IMR-90 (cell line): ENCODE results near the gene RTN4IP1. TPM values are rescaled to one million over a fixed set of nuclear protein-coding genes. Genes with fewer than 3 reads are reported as not detected.
A peak's percentile ranks its signal among the peaks of the same experiment; 100 is the strongest.

Source experiments
- ATAC-seq: fragments of 200-7000 bp; cut with Tn5 transposase; 2 replicates; pipeline ENCODE4 v1.9.1; 2020; ENCODE audit warnings: low read depth, mild to moderate bottlenecking, moderate library complexity
- BruUV-seq: library from RNA; stranded (reverse); fragments of 400-500 nt; replicated peaks from 2 replicates; lab custom pipeline; 2021; lab: Mats Ljungman, UMichigan
- CTCF ChIA-PET: fragments of 300-600 bp; formaldehyde crosslinking; extraction: SDS; loops from one replicate; lab custom pipeline; 2021; ENCODE audit warnings: antibody characterized with exemption; lab: Yijun Ruan, JAX
- POLR2A ChIA-PET: fragments of 300-600 bp; sonication (Branson Sonifier 250); formaldehyde crosslinking; loops from one replicate; lab custom pipeline; 2022; ENCODE audit warnings: antibody characterized with exemption; ENCODE audit not compliant: unreplicated experiment; lab: Charles Lee
- DNase-seq: peaks from one replicate; pipeline ENCODE4 v3.0.0; 2013
- H2AFZ ChIP-seq: replicated peaks from 2 replicates; pipeline ENCODE3; 2013; ENCODE audit warnings: low read length, mild to moderate bottlenecking; ENCODE audit not compliant: poor library complexity
- H2AK5ac ChIP-seq: 2 replicates; pipeline ENCODE4 v1.6.1; 2013; ENCODE audit warnings: low read depth, low read length, inconsistent platforms
- H2AK9ac ChIP-seq: replicated peaks from 2 replicates; pipeline ENCODE3; 2013; ENCODE audit warnings: mild to moderate bottlenecking, low read depth, low read length, moderate library complexity; ENCODE audit not compliant: poor library complexity
- H2BK120ac ChIP-seq: 2 replicates; pipeline ENCODE4 v1.6.1; 2013; ENCODE audit warnings: low read depth, low read length, inconsistent platforms
- H2BK15ac ChIP-seq: 3 replicates; pipeline ENCODE4 v1.6.1; 2013; ENCODE audit warnings: low read depth, low read length, inconsistent platforms
- H2BK20ac ChIP-seq: 2 replicates; pipeline ENCODE4 v1.6.1; 2013; ENCODE audit warnings: low read depth, mild to moderate bottlenecking, inconsistent platforms, low read length, moderate library complexity
- H2BK5ac ChIP-seq: 2 replicates; pipeline ENCODE4 v1.6.1; 2013; ENCODE audit warnings: mild to moderate bottlenecking, low read depth, low read length, inconsistent platforms; ENCODE audit not compliant: poor library complexity, severe bottlenecking
- H3K14ac ChIP-seq: replicated peaks from 2 replicates; pipeline ENCODE4 v1.6.1; 2013; ENCODE audit warnings: low read depth, low read length, inconsistent platforms
- H3K18ac ChIP-seq: 2 replicates; pipeline ENCODE4 v1.6.1; 2013; ENCODE audit warnings: low read depth, low read length, control low read depth
- H3K23ac ChIP-seq: 2 replicates; pipeline ENCODE4 v1.6.1; 2013; ENCODE audit warnings: low read depth, low read length, inconsistent platforms
- H3K27ac ChIP-seq: 2 replicates; pipeline ENCODE4 v1.5.1; 2013; ENCODE audit warnings: mild to moderate bottlenecking, control low read depth, low read length; ENCODE audit not compliant: insufficient read depth
- H3K27me3 ChIP-seq: 2 replicates; pipeline ENCODE4 v1.6.1; 2013; ENCODE audit warnings: low read length; ENCODE audit not compliant: control insufficient read depth, insufficient read depth
- H3K36me3 ChIP-seq: 2 replicates; pipeline ENCODE4 v1.6.1; 2013; ENCODE audit warnings: low read length, mixed read lengths; ENCODE audit not compliant: control insufficient read depth, insufficient read depth
- H3K4ac ChIP-seq: 2 replicates; pipeline ENCODE4 v1.6.1; 2013; ENCODE audit warnings: low read depth, low read length, inconsistent platforms
- H3K4me1 ChIP-seq: 2 replicates; pipeline ENCODE4 v1.6.1; 2013; ENCODE audit warnings: low read length, mixed read lengths; ENCODE audit not compliant: control insufficient read depth, insufficient read depth
- H3K4me2 ChIP-seq: 2 replicates; pipeline ENCODE4 v1.6.1; 2013; ENCODE audit warnings: low read depth, mild to moderate bottlenecking, control low read depth, low read length, moderate library complexity
- H3K4me3 ChIP-seq: 2 replicates; pipeline ENCODE4 v1.5.1; 2013; ENCODE audit warnings: low read depth, mild to moderate bottlenecking, control low read depth, low read length, moderate library complexity; ENCODE audit not compliant: insufficient read depth
- H3K56ac ChIP-seq: 2 replicates; pipeline ENCODE4 v1.6.1; 2013; ENCODE audit warnings: low read length, inconsistent platforms; ENCODE audit not compliant: insufficient read depth; ENCODE audit errors: extremely low read depth
- H3K79me1 ChIP-seq, 2 experiments: 2 replicates each; pipeline ENCODE4 v1.6.1; 2013; ENCODE audit warnings: low read length in 2 of 2, inconsistent platforms in 1 of 2, low read depth in 1 of 2
- H3K9ac ChIP-seq: 2 replicates; pipeline ENCODE4 v1.6.1; 2013; ENCODE audit warnings: low read depth, low read length, control low read depth
- H3K9me1 ChIP-seq: 2 replicates; pipeline ENCODE4 v1.6.1; 2013; ENCODE audit warnings: low read length, inconsistent platforms; ENCODE audit not compliant: insufficient read depth
- H3K9me3 ChIP-seq: 2 replicates; pipeline ENCODE4 v1.6.1; 2013; ENCODE audit warnings: low read length; ENCODE audit not compliant: control insufficient read depth, insufficient read depth
- H4K20me1 ChIP-seq: 2 replicates; pipeline ENCODE4 v1.6.1; 2013; ENCODE audit warnings: low read length, inconsistent platforms; ENCODE audit not compliant: insufficient read depth
- H4K5ac ChIP-seq: 2 replicates; pipeline ENCODE4 v1.6.1; 2013; ENCODE audit warnings: mild to moderate bottlenecking, low read depth, low read length, control low read depth
- H4K8ac ChIP-seq, 2 experiments: 2 replicates each; pipeline ENCODE4 v1.6.1; 2013; ENCODE audit warnings: low read depth in 2 of 2, low read length in 2 of 2, control low read depth in 1 of 2, inconsistent platforms in 1 of 2
- H4K91ac ChIP-seq: 2 replicates; pipeline ENCODE4 v1.6.1; 2013; ENCODE audit warnings: low read depth, low read length, inconsistent platforms; ENCODE audit not compliant: insufficient read depth
- FOS ChIP-seq: fragments of 150-350 bp; IDR thresholded peaks from 2 replicates; pipeline ENCODE4 v1.6.1; 2016; ENCODE audit warnings: low read depth, low read length
- WGBS, 2 experiments: methylation state at CpG; one replicate each; pipeline versions ENCODE4 v1.1.5 to v1.1.7; 2013; ENCODE audit warnings: missing lambda C conversion rate in 2 of 2; ENCODE audit not compliant: insufficient read length in 1 of 2; ENCODE audit errors: extremely low coverage in 2 of 2; 5-methylcytosine and 5-hydroxymethylcytosine counted together
- dilution Hi-C: fragments of 300-500 bp; cut with HindIII; formaldehyde crosslinking; loops from one replicate; pipeline ENCODE4 v1.14.3; 2018; ENCODE audit warnings: low sequenced_read_pairs; ENCODE audit not compliant: unreplicated experiment
- in situ Hi-C: fragments of 300-500 bp; cut with MboI; formaldehyde crosslinking; loops from 3 replicates; pipeline ENCODE4 v1.14.3; 2019; ENCODE audit warnings: low sequenced_read_pairs, inconsistent platforms, mixed read lengths
- intact Hi-C: fragments of 100-400 bp; cut with micrococcal nuclease; formaldehyde crosslinking; loops from 2 replicates; pipeline ENCODE4 v1.10.0; 2022
- polyA plus RNA-seq, 3 experiments: library from polyadenylated mRNA; depleted of rRNA; stranded (reverse); fragments of >200 nt; gene quantifications; 2 replicates each; pipeline ENCODE4 v1.2.3, GENCODE V29; 2012; ENCODE audit warnings: low replicate concordance in 1 of 3
- total RNA-seq: library from RNA; depleted of rRNA; stranded (reverse); fragments of >200 nt; gene quantifications from 2 replicates; pipeline ENCODE4 v1.2.3, GENCODE V29; 2012
- TF ChIP-seq, protein P1 (sequence below): conservative IDR thresholded peaks from 2 replicates; pipeline ENCODE4 v1.5.1; 2012; ENCODE audit warnings: mild to moderate bottlenecking, low read depth, low read length, improper control_type of control experiment

The RTN4IP1 gene
- total and polyA plus RNA-seq, 2 of the 4 experiments (the other 2 are of a cell fraction), result 5.7 to 9.9 TPM

DNA sequence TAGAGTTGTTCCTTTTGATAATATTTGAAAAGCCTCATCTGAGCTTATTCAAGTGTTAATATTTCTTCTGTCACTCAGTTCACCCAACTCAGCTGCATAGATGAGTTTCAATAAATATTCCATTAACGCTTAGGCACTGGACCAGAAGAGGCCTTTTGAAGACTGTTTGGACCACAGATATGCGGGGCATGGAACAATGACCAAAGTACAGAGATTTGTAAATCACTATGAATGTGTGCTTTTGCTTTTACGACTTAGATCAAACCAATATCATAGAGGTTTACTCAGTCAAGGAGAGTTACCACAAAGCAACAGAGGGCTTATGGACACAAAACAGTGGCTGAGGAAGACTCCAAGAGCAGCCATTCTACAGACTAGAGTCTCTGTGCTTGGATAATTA lies 99.9 kb downstream of the RTN4IP1 start:
- Histone ChIP-seq H3K4me1 (peaks cover 5% of the 10 kb centered on the region), H3K79me1 (no peaks in the 10 kb centered on the region), H2BK5ac (no peak overlapping the region), H3K9ac (no peak overlapping the region), H2BK120ac (peak overlapping the region; percentile 69), H2BK15ac (peak overlapping the region; percentile 90), H4K91ac (no peak overlapping the region), H3K9me3 (no peaks in the 10 kb centered on the region), H2AK9ac (no peak overlapping the region), H2BK20ac (peak overlapping the region; percentile 85), H3K14ac (no peak overlapping the region), H2AFZ (no peak overlapping the region), H3K36me3 (no peaks in the 10 kb centered on the region), H3K23ac (no peak overlapping the region), H3K27ac (no peak overlapping the region), H3K18ac (peak overlapping the region; percentile 63; the same call in 1 of the 2 replicates), H4K20me1 (no peaks in the 10 kb centered on the region), H3K4ac (peak overlapping the region; percentile 44), H3K4me2 (no peak overlapping the region), H3K56ac (no peak overlapping the region), H3K27me3 (no peaks in the 10 kb centered on the region), H2AK5ac (peak overlapping the region; percentile 45), H3K4me3 (no peak overlapping the region), H4K5ac (peak overlapping the region; percentile 55; the same call in 1 of the 2 replicates), H3K9me1 (0 out of 2 replicates have a peak, but pooled peaks cover 2% of the 10 kb centered on the region), H4K8ac (peak overlapping the region; percentile 32 to 57; a peak in 1 of 4 replicates)
- 80% methylated on average over 1 of the region's 3 CpGs; no CpG with 5 or more reads in 1 of the 2 experiments for WGBS, 2 experiments
- BruUV-seq, result no TSS peak
- ChIA-PET POLR2A (no interaction called here), CTCF (interaction anchor here (1.4 kb wide), 1 partner anchor 37 kb away, joined by 3 read pairs; no protein-coding TSS in a partner anchor)
- dilution Hi-C loops, result no loop called here
- ATAC-seq (no peak), DNase-seq (no peak)
- TF ChIP-seq, protein P1, sequence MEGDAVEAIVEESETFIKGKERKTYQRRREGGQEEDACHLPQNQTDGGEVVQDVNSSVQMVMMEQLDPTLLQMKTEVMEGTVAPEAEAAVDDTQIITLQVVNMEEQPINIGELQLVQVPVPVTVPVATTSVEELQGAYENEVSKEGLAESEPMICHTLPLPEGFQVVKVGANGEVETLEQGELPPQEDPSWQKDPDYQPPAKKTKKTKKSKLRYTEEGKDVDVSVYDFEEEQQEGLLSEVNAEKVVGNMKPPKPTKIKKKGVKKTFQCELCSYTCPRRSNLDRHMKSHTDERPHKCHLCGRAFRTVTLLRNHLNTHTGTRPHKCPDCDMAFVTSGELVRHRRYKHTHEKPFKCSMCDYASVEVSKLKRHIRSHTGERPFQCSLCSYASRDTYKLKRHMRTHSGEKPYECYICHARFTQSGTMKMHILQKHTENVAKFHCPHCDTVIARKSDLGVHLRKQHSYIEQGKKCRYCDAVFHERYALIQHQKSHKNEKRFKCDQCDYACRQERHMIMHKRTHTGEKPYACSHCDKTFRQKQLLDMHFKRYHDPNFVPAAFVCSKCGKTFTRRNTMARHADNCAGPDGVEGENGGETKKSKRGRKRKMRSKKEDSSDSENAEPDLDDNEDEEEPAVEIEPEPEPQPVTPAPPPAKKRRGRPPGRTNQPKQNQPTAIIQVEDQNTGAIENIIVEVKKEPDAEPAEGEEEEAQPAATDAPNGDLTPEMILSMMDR, result no peak
- TF ChIP-seq FOS, result no peak
- intact Hi-C loops, result loop anchor here (2.0 kb wide), 1 partner anchor 17 kb away; no protein-coding TSS in a partner anchor
- in situ Hi-C loops, result no loop called here
